ENCODE data around the gene TOGARAM1.

GRCh38 chr14:44935155-44935554 lies 26.8 kb upstream of the TOGARAM1 start:
- TF ChIP-seq ARNT (IDR thresholded peaks at IDR 0.05) = no peak
- TF ChIP-seq FOXM1 (IDR thresholded peaks at IDR 0.05; ENCODE audit: borderline replicate concordance) = no peak
- no peak for TF ChIP-seq SUZ12 (IDR thresholded peaks at IDR 0.05)
- TF ChIP-seq LEF1 (IDR thresholded peaks at IDR 0.05; ENCODE audit: borderline replicate concordance) = no peak
- no peak for TF ChIP-seq FOXA1 (IDR thresholded peaks at IDR 0.05)
- TF ChIP-seq BHLHE40 (IDR thresholded peaks at IDR 0.05; ENCODE audit: borderline replicate concordance) = no peak
- no peak for TF ChIP-seq SP1 (IDR thresholded peaks at IDR 0.05)
